ENCODE measurements around the gene SORBS2. TPM values are rescaled to one million over a fixed set of nuclear protein-coding genes. Genes with fewer than 3 reads are reported as not detected.

SORBS2 gene
- total and polyA plus RNA-seq, 4 donors: 49.1 to 83.5 (median 66.4) TPM

GRCh38 chr4:185598846-185599552 is 213.0 kb downstream of the SORBS2 start:
- peaks cover 3% of the 10 kb centered on the region for H3K36me3 ChIP-seq (ENCODE audit: control insufficient read depth, insufficient read depth, low read length)
- no peaks in the 10 kb centered on the region for H3K9me3 ChIP-seq (ENCODE audit: control insufficient read depth, insufficient read depth, low read length)
- DNase-seq (ENCODE audit: low read depth in 4 of 6, low spot score in 6 of 6): peak in 4 of 6 donors; percentile 48 to 89 (median 72)
- 36% methylated on average over 4 of the region's 7 CpGs for WGBS (ENCODE audit: insufficient coverage)
- H3K27ac ChIP-seq (ENCODE audit: low read depth, low read length): peak overlapping the region; percentile 55
- H3K27me3 ChIP-seq (ENCODE audit: control insufficient read depth, insufficient read depth, low read length): no peaks in the 10 kb centered on the region
- H3K4me1 ChIP-seq (ENCODE audit: control insufficient read depth, insufficient read depth, low read length): peaks cover 10% of the 10 kb centered on the region
- no peak overlapping the region for H3K4me3 ChIP-seq (ENCODE audit: low read depth, low read length)

- H3K27ac ChIP-seq (ENCODE audit: low read depth, low read length): peak overlapping the region; percentile 44
- DNase-seq (ENCODE audit: low read depth in 4 of 6, low spot score in 6 of 6): peak; percentile 58 to 93 (median 71)
- no peaks in the 10 kb centered on the region for H3K9me3 ChIP-seq (ENCODE audit: control insufficient read depth, insufficient read depth, low read length)
- peaks cover 10% of the 10 kb centered on the region for H3K4me1 ChIP-seq (ENCODE audit: control insufficient read depth, insufficient read depth, low read length)
- WGBS (ENCODE audit: insufficient coverage): 43% methylated on average over 6 of the region's 9 CpGs
- H3K4me3 ChIP-seq (ENCODE audit: low read depth, low read length): no peak overlapping the region
- peaks cover 3% of the 10 kb centered on the region for H3K36me3 ChIP-seq (ENCODE audit: control insufficient read depth, insufficient read depth, low read length)
- no peaks in the 10 kb centered on the region for H3K27me3 ChIP-seq (ENCODE audit: control insufficient read depth, insufficient read depth, low read length)
These were observed 214.3 kb downstream of the SORBS2 start for GRCh38 chr4:185597532-185598188.

GRCh38 chr4:185592845-185593488 is 219.0 kb downstream of the SORBS2 start:
- DNase-seq (ENCODE audit: low read depth in 4 of 6, low spot score in 6 of 6): no peak
- Histone ChIP-seq H3K4me1 (ENCODE audit: control insufficient read depth, insufficient read depth, low read length) (peaks cover under 1% of the 10 kb centered on the region), H3K9me3 (ENCODE audit: control insufficient read depth, insufficient read depth, low read length) (no peaks in the 10 kb centered on the region), H3K4me3 (ENCODE audit: low read depth, low read length) (no peak overlapping the region), H3K27me3 (ENCODE audit: control insufficient read depth, insufficient read depth, low read length) (no peaks in the 10 kb centered on the region), H3K36me3 (ENCODE audit: control insufficient read depth, insufficient read depth, low read length) (no peaks in the 10 kb centered on the region), H3K27ac (ENCODE audit: low read depth, low read length) (no peak overlapping the region)
- WGBS (ENCODE audit: insufficient coverage): 62% methylated on average over 6 of the region's 9 CpGs

GRCh38 chr4:185592438-185592837 is 219.6 kb downstream of the SORBS2 start:
- Histone ChIP-seq H3K27ac (ENCODE audit: low read depth, low read length) (no peak overlapping the region), H3K36me3 (ENCODE audit: control insufficient read depth, insufficient read depth, low read length) (peaks cover 3% of the 10 kb centered on the region), H3K4me1 (ENCODE audit: control insufficient read depth, insufficient read depth, low read length) (peaks cover 6% of the 10 kb centered on the region), H3K9me3 (ENCODE audit: control insufficient read depth, insufficient read depth, low read length) (no peaks in the 10 kb centered on the region), H3K4me3 (ENCODE audit: low read depth, low read length) (no peak overlapping the region), H3K27me3 (ENCODE audit: control insufficient read depth, insufficient read depth, low read length) (no peaks in the 10 kb centered on the region)
- WGBS (ENCODE audit: insufficient coverage): 100% methylated on average over 2 of the region's 4 CpGs
- DNase-seq (ENCODE audit: low read depth in 4 of 6, low spot score in 6 of 6): no peak

GRCh38 chr4:185591679-185592141 is 220.3 kb downstream of the SORBS2 start:
- no peak overlapping the region for H3K4me3 ChIP-seq (ENCODE audit: low read depth, low read length)
- H3K4me1 ChIP-seq (ENCODE audit: control insufficient read depth, insufficient read depth, low read length): peaks cover 9% of the 10 kb centered on the region
- no peaks in the 10 kb centered on the region for H3K27me3 ChIP-seq (ENCODE audit: control insufficient read depth, insufficient read depth, low read length)
- no peak overlapping the region for H3K27ac ChIP-seq (ENCODE audit: low read depth, low read length)
- peaks cover 6% of the 10 kb centered on the region for H3K36me3 ChIP-seq (ENCODE audit: control insufficient read depth, insufficient read depth, low read length)
- WGBS (ENCODE audit: insufficient coverage): 23% methylated on average over 2 of the region's 4 CpGs
- no peaks in the 10 kb centered on the region for H3K9me3 ChIP-seq (ENCODE audit: control insufficient read depth, insufficient read depth, low read length)
- DNase-seq (ENCODE audit: low read depth in 4 of 6, low spot score in 6 of 6): no peak

GRCh38 chr4:185590982-185591381 is 221.0 kb downstream of the SORBS2 start:
- Histone ChIP-seq H3K4me3 (ENCODE audit: low read depth, low read length) (no peak overlapping the region), H3K27ac (ENCODE audit: low read depth, low read length) (no peak overlapping the region), H3K4me1 (ENCODE audit: control insufficient read depth, insufficient read depth, low read length) (peaks cover 9% of the 10 kb centered on the region), H3K36me3 (ENCODE audit: control insufficient read depth, insufficient read depth, low read length) (peaks cover 6% of the 10 kb centered on the region), H3K27me3 (ENCODE audit: control insufficient read depth, insufficient read depth, low read length) (no peaks in the 10 kb centered on the region), H3K9me3 (ENCODE audit: control insufficient read depth, insufficient read depth, low read length) (no peaks in the 10 kb centered on the region)
- DNase-seq (ENCODE audit: low read depth in 4 of 6, low spot score in 6 of 6): no peak
- no CpG with 5 or more reads among the region's 3 CpGs for WGBS (ENCODE audit: insufficient coverage)

GRCh38 chr4:185589067-185589836 is 222.7 kb downstream of the SORBS2 start:
- WGBS (ENCODE audit: insufficient coverage): 72% methylated on average over 2 of the region's 13 CpGs
- peaks cover 9% of the 10 kb centered on the region for H3K4me1 ChIP-seq (ENCODE audit: control insufficient read depth, insufficient read depth, low read length)
- no peaks in the 10 kb centered on the region for H3K27me3 ChIP-seq (ENCODE audit: control insufficient read depth, insufficient read depth, low read length)
- DNase-seq (ENCODE audit: low read depth in 4 of 6, low spot score in 6 of 6): peak in 1 of 6 donors; percentile 56
- no peak overlapping the region for H3K27ac ChIP-seq (ENCODE audit: low read depth, low read length)
- no peaks in the 10 kb centered on the region for H3K9me3 ChIP-seq (ENCODE audit: control insufficient read depth, insufficient read depth, low read length)
- no peak overlapping the region for H3K4me3 ChIP-seq (ENCODE audit: low read depth, low read length)
- peaks cover 6% of the 10 kb centered on the region for H3K36me3 ChIP-seq (ENCODE audit: control insufficient read depth, insufficient read depth, low read length)

GRCh38 chr4:185587427-185588161 is 224.4 kb downstream of the SORBS2 start:
- 34% methylated on average over 31 of the region's 32 CpGs for WGBS (ENCODE audit: insufficient coverage)
- DNase-seq (ENCODE audit: low read depth in 4 of 6, low spot score in 6 of 6): peak in 2 of 6 donors; percentile 76 to 87
- Histone ChIP-seq H3K27me3 (ENCODE audit: control insufficient read depth, insufficient read depth, low read length) (no peaks in the 10 kb centered on the region), H3K27ac (ENCODE audit: low read depth, low read length) (no peak overlapping the region), H3K9me3 (ENCODE audit: control insufficient read depth, insufficient read depth, low read length) (no peaks in the 10 kb centered on the region), H3K4me3 (ENCODE audit: low read depth, low read length) (no peak overlapping the region), H3K36me3 (ENCODE audit: control insufficient read depth, insufficient read depth, low read length) (peaks cover 6% of the 10 kb centered on the region), H3K4me1 (ENCODE audit: control insufficient read depth, insufficient read depth, low read length) (peaks cover 9% of the 10 kb centered on the region)

GRCh38 chr4:185587030-185587426 is 225.0 kb downstream of the SORBS2 start:
- H3K27ac ChIP-seq (ENCODE audit: low read depth, low read length): no peak overlapping the region

More at GRCh38 chr4:185587030-185587426, 225.0 kb downstream of the SORBS2 start:
- peaks cover 9% of the 10 kb centered on the region for H3K4me1 ChIP-seq (ENCODE audit: control insufficient read depth, insufficient read depth, low read length)
- H3K9me3 ChIP-seq (ENCODE audit: control insufficient read depth, insufficient read depth, low read length): no peaks in the 10 kb centered on the region
- H3K4me3 ChIP-seq (ENCODE audit: low read depth, low read length): no peak overlapping the region
- DNase-seq (ENCODE audit: low read depth in 4 of 6, low spot score in 6 of 6): no peak
- H3K36me3 ChIP-seq (ENCODE audit: control insufficient read depth, insufficient read depth, low read length): peaks cover 6% of the 10 kb centered on the region
- H3K27me3 ChIP-seq (ENCODE audit: control insufficient read depth, insufficient read depth, low read length): no peaks in the 10 kb centered on the region
- 67% methylated on average over 1 of the region's 6 CpGs for WGBS (ENCODE audit: insufficient coverage)

Data from spinal cord (tissue), 10 donors.